GM19438 (cell line): ENCODE measurements around the gene COPS3.

ENCODE experiments used
- ATAC-seq: cut with Tn5 transposase; IDR thresholded peaks from one replicate; pipeline ENCODE4 v1.9.1; 2021; ENCODE audit warnings: low read depth; ENCODE audit not compliant: unreplicated experiment

Gene COPS3

DNA sequence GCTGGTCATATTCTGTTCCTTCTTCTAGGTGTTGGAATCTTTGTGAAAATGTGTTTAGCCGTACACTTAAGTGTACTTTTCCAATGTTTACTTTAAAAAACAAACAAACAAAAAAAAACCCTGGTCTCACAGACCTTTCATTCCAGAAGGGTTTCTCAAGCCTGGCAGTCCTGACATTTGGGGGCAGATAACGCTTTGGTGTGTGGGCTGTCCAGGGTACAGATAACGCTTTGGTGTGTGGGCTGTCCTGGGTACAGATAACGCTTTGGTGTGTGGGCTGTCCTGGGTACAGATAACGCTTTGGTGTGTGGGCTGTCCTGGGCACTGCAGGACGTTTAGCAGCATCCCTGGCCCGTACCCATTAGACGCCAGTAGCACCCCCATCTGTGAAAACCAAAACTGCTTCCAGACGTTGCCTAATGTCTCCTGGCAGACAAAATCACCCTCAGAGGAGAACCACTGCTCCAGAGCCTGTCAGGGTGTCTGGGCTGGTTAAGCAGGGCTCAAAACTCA, 28.8 kb downstream of the COPS3 start:
- no peak for ATAC-seq

DNA sequence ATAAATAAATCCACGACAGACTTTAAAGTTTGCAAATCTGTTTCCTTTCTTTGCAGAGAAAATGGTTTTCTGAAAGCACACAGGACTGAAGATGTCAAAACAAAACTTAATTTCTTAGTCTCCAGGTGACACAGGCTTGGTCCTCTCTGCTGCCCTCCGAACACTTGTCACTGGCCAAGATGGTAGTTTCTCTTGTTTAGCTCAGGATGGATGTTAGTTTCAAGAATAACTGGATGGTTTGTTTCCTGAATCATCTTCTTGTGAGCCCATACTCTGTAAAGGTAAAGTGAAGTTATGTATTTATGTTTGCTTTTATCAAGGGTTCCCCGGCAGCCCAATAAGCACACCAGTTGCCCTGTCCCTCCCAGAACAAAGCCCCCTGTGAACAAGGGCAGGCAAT, 34.2 kb downstream of the COPS3 start:
- no peak for ATAC-seq

DNA sequence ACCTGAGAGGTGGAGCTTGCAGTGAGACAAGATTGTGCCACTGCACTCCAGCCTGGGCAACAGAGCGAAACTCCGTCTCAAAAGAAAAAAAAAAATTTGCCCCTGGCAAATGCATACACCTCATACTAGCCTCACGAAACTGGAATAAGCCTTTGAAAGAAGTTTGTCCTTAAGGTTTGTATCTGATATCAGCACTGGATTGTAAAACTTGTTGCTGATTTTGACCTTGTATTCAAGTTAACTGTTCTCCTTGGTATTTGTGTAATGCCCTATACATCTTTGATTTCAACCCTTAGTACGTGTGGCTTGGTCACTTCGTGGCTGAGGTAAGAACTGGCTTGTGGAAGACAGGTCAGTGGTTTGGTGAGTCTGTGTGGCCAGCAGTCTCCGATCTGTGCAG, 37.9 kb downstream of the COPS3 start:
- no peak for ATAC-seq

DNA sequence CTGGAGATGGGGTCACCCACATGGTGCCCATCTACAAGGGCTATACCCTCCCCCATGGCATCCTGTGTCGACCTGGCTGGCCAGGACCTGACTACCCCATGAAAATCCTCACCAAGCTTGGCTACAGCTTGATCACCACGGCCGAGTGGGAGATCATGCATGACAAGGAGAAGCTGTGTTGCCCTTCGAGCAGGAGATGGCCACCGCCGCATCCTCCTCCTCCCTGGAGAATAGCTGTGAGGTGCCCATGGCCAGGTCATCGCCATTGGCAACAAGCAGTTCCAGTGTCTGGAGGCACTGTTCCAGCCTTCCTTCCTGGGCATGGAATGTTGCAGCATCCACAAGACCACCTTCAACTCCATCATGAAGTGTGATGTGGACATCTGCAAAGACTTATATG, 38.8 kb downstream of the COPS3 start:
- ATAC-seq, result no peak

DNA sequence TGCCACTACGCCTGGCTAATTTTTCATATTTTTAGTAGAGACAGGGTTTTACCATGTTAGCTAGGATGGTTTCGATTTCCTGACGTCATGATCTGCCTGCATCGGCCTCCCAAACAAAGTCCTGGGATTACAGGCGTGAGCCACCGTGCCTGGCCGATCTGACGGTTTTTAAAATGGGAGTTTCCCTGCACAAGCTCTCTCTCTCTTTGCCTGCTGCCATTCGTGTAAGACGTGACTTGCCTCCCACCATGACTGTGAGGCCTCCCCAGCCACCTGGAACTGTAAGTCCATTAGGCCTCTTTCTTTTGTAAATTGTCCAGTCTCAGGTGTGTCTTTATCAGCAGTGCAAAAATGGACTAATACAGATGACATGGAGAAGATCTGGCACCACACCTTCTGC, 39.4 kb downstream of the COPS3 start:
- ATAC-seq, result no peak

DNA sequence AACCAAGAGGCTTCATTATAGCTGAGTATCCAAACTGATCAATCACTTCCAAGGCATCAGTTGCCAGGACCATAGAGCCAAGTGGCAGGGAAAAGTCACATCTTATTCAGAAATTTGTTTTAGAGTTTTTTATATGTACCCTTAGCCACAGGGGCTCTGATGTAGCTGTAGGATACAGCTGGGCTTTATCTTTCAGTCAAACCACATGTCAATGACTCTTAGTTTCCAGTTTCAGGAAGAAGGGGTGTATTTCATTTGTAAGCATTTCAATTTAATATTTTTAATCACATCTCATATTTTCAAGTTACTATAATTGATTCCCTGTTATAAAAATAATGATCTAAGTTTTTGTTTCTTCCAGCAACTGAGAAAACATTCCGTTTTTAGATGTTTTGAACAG, 41.2 kb downstream of the COPS3 start:
- no peak for ATAC-seq

DNA sequence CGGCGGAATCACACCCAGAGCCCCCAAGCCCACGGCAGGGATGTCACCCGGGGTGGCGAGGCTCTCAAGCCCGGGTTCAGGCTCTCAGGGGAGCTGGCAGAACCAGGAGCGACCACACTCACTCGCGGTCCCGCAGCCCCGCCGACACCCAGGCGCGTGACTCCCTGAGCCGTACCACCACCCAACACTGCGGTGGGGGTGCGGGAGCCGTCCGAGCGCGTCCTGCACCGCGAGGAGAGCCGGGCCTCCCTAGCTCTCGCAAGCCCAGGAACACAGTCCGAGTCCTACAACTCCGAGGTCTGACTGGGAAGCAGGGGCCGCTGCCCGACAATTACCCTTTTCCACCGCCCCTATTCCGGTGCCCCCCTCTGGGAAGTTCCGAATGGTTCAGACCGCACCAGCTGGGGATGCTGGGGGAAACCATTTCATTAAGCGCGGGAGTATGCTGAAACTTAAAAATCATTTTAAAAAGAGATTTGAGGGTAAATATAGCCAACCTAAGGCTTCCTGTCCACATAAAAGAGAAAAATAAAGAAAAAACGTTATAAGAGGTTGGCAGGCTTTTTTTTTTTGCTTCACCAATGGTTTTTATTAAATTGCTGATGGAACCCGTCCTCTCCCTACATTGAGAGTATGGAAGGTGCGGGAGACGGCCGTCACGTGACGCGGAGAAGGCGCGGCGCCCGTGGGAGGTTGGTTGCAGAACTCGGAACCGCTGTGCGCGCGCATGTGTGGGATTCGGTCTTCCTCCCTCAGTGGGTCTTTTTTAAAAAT, 43.8 kb downstream of the COPS3 start, which contains the start of gene FLCN:
TSS of gene FLCN (minus strand) at position 143 of the 774 bp plus-strand sequence. CDS start 9,031 bp downstream, outside the sequence.
- ATAC-seq, result peak; percentile 89

DNA sequence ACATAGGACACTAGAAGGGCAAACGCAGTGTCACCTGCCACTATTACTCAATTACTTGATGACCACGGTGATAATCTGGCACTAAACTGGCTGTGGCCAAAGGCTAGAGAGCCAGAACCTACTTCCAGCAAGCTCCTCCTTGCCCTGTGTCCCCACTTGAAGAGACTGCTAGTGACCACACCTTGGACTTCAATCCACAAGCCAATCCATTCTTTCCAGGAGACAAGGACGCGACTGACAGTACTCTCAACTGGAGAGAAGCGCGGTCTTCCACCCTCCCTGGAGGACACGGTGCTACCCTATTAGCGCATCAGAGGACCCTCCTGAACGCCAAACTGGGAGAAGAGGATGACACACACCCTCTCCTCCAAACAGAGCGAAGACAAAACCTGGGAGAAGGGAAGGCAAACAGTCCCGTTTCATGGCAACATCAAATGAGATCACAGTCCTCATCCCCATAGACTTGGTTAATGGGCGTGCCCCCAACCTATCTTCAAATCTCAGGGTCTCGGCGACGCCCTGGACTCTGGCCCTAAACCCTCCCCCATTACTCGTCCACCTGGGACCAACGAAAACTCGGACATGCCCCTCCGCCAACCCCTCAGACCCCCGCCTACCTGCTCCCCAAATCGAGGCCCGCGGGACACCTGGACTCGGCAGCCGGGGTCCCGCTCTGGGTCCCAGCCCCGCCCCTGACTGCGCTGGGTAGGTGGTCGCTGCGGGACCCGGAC, 44.6 kb downstream of the COPS3 start:
- no peak for ATAC-seq

DNA sequence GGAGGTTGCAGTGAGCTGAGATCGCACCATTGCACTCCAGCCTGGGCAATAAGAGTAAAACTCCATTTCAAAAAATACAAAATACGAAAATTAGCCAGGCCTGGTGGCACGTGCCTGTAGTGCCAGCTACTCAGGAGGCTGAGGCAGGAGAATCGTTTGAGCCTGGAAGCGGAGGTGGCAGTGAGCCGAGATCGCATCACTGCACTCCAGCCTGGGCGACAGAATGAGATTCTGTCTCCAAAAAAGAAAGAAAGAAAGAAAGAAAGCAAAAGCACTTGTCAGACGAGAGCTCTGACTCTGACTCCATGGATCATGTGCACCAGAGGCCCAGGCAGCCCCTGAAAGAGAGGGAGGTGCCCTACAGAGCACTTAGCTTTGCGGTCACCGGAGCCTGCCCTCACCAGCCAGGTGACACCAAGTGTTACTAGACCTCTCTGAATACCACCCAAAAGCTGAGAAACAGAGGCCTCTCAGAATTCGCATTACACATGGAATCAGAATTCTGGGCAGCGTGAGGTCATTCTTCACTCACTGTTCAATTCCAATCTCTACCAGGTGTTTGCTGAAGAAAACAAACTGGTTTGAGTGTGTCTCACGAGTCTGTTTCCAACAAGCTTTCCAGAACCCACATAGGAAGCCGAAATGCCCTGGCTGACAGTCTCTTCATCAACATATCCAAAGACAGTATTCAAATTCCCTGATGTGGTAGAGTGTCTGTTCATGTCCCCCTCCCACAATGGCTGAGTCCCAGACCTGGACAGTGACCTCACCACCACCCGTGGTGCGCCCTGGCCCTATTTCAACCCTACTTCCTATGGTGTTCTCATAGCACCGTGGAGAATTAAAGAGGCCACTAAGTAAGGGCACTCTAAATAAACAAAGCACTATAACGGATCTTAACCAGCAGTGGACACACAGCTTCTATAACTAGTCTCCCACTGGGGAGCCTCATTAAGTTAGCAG, 45.6 kb downstream of the COPS3 start:
- no peak for ATAC-seq

DNA sequence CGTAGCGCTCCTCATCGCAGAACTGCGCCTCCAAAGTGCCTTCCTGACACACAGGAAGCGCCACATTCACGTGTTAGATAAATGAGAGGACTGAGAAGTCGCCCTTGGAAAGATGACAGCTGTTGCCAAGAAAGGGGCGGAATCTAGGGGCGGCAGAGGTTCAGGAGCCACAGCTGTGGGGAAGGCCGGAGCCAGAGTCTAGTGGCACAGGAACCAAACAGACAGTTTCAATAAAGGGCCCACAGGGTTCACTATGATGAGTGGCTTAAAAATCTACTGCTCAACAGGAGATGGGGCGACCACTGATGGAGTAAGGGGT, 48.8 kb downstream of the COPS3 start:
- no peak for ATAC-seq

DNA sequence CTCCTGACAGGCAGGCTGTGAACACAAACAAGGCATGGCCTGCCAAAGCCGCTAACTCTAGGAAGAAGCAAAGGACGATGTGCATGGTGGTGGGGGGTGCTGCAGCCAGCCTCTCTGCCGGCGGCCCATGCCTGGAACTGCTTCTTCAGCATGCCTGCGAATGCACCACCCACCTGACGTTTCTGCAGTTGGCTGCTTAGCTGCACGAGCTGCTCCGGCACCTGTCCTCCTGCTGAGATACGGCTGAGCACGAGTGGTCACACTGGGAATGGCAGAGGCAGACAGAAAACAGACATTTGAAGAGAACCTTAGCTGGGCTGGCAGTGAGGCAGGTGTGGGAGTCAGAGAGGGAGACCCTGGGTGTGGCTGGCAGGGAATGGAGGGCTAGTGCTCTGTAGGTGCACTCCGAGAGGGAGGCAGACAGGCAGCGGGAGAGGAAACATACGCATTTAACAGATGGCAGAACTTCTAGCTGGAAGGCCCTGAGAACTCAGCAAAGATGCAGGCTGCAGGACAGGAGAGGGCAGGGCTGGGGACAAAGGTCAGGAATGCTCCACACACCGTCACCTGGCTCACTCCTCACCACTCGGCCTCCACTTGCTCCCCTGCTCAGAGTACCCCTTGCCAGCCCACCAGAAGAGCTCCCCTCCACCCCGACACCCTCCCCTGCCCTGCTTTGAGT, 49.3 kb downstream of the COPS3 start:
- ATAC-seq, result no peak

DNA sequence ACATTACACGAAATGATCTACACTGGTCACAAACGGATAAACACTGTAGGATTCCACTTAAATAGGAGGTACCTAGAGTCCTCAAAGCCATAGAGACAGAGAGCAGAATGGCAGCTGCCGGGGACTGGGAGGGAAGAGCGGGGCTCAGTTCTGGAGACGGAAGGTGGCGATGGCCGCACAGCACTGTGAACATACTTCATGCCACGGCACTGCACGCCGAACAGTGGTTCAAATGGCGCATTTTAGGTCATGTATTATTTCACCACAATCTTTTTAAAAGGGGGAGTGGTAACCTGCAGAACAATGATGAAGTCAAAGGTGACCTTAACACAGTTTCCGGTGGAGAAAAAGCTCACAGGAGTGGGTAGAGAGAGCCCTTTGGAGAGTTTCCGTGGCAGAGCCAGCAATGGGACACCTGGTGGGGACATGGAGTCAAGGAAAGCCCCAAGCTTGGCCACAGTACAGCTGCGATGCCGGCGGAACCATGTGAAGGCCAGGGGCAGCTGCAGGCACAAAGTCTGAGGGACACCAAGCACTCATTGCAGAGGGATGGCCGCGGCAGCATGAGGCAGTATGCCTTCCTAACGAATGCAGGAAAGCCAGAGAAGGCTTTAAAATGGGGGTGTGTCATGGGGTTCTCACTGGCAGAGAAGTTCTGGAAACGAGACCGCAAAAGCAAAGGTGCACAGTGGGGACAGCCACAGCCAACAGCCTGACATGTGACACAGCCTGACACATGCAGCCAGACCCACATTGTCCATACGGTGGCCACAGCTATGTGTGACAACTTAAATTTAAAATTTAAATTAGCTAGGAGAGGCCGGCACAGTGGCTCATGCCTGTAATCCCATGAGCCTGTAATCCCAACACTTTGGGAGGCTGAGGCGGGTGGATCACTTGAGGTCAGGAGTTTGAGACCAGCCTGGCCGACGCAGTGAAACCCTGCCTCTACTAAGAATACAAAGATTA, 51.3 kb downstream of the COPS3 start:
- ATAC-seq, result no peak

DNA sequence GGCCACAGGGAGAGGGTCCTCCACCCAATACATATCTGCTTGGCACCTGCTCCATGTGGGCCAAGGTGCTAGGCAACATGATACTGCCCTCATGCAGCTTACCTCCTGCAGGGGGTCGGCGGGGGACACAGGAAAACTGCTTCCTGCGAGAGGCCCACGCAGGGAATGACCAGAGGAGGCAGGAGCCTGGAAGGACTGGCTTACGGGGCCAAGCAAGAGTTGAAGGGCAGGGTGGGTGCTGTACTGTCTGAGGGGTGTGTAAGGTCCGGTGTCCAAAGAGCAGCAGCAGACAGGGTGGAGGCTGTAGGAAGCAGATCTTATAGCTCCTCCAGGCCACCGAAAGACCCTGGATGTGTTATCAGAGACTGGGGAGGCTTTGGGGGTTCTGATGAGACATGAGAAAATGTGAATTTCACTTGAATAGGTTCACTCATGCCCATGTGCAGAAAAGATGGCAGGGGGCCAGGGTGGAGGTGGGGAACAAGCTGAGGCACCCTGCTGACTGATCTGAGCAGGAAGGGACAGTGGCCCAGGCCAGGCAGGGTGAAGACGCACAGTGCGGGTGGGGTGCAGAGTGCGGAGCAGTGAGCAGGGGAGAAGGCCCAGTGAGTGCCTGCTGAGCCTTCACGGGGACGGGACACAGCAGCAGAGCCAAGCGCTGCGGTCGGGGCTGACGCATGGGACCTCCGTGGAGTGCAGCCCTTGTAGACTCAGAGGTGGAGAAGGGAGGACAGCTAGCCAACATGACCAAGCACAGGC, 52.3 kb downstream of the COPS3 start:
- no peak for ATAC-seq

DNA sequence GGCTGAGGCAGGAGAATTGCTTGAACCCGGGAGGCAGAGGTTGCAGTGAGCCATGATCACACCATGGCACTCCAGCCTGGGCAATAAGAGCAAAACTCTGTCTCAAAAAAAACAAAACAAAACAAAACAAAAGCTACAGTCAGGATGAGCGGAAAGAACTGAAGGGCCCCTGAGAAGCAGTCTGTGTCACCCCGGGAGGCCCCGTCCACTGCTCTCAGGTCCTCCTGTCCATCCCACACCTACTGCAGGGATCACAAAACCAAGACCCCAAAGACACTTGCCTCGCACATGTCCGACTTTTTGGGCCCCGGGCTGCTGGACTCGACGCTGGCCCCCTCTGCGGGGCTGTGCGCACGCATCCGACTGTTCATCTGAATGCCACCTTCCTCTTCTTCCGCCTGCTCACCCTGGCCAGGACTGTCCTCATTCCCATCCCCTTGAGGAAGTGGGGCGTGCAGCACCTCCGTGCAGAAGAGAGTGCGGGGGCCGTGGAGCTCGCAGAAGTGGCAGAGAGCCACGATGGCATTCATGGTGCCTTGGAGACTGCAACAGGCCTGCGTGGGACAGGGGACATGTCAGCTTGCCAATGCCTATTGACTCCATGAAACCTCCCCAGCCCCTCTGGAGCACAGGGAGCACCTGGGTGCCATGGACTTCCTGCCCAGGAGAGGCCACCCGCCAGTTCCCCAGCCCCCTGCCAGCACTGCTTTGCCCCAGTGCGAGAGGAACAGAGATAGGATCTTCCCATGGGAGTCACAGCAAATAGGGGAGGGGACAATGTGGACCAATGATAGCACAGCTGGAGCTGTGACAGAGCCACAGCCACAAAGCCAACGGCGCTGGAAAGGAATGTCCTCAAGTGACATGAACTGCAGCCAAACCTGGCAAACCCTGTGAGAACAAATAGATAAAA, 53.2 kb downstream of the COPS3 start:
- no peak for ATAC-seq

DNA sequence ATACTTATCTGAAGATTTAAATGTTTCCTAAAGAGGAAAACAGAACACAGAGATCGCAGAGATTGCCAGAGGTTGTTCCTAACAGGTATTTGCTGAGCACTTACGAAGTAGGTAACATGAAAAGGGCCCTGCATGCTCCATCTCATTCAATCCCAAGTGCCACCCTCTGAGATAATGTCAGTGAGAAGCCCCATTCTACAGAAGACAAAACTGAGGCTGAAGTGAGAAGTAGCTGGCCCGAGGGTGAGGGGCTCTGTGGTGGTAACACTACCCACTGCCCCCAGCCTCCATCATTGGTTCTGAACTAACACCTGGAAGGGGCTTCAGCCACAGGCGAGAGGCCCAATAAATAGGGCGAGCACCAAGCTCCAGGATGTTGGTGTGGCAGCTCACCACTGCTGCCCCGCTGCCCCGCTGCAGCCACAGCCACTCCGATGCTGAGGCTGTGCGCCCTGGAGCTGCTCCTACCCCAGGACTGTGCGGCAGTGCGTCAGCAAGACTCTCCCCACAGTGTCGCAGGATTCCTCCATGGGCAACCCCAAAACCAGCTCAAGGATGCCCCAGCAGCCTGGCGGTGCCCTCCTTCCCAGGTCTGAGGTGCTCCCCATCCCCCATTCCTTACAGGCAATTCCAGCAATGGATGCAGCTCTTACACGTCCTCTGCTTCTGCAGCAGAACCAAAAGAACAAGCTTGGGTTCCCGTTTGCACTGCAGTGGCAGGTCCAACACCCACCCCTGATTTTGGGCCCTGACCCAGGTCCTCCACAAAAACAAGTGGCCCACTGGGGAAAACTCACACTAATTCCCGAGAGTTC, 54.4 kb downstream of the COPS3 start:
- ATAC-seq, result no peak

DNA sequence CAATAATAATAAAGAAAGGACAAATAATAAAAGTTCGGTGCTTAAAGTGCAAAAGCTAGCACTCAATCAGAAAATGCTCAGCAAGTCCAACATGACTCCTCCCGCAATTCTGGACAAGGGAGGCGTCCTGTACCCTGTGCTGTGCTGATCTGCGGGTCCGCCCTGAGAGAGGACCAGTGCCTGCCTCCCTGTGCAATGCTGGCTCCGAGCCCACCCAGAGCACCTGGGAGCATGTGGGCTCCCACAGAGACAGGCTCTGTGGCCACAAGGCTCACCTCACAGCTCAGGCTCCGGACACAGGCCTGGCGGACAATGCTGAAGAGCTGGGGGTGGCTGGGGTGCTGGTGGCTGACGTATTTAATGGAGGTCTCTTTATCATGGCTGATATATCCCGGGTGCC, 55.1 kb downstream of the COPS3 start:
- no peak for ATAC-seq

DNA sequence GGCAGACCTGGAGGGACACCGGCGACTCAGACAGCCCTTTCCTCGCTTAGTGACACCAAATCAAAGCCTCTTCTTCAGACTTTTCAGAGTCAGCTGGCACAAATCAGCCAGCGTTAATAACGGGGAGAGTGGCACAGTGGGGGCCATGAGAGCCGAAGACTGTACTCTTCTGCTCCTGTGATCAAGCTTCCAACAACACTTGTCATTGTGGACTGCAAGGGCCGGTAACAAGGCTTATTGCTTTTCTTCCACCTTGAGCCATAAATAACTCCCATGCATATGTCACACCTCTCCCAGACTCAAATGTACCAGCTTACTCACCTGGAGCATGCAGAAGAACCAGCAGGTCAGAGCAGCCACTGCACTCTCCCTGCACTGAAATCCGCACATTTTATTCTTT, 56.9 kb downstream of the COPS3 start:
- no peak for ATAC-seq
